ENCODE results near the gene PCDHGC4. TPM values are rescaled to one million over a fixed set of nuclear protein-coding genes. Genes with fewer than 3 reads are reported as not detected.
A peak's percentile ranks its signal among the peaks of the same experiment; 100 is the strongest.

PCDHGC4 gene
- polyA plus RNA-seq, 1 experiment, result 0.46 TPM

GRCh38 chr5:141528291-141528984 is 43.6 kb downstream of the PCDHGC4 start:
- TF ChIP-seq CTCF (IDR thresholded peaks at IDR 0.05; ENCODE audit: low read depth, low read length), result no peak
- Histone ChIP-seq H3K27ac (ENCODE audit: low read depth, low read length) (peak overlapping the region; percentile 89), H3K27me3 (ENCODE audit: control insufficient read depth, insufficient read depth, low read length) (no peaks in the 10 kb centered on the region), H3K9me3 (ENCODE audit: control insufficient read depth, insufficient read depth, low read length) (no peaks in the 10 kb centered on the region), H3K4me3 (ENCODE audit: low read depth, low read length) (0 out of 2 replicates have a peak overlapping the region, but pooled peaks have one; percentile 7)
- ChIA-PET POLR2A (interaction anchor here (1.0 to 1.8 kb wide), 4 partner anchors 20 to 52 kb away, joined by 3 to 8 read pairs (median 6); no protein-coding TSS in a partner anchor), CTCF (interaction anchor here (0.7 to 9.0 kb wide), 13 partner anchors 16 to 201 kb away, joined by 3 to 95 read pairs (median 6); partner anchors contain the start of genes DIAPH1, PCDHGA10, PCDHGA12 and PCDHGB3)
- no peak for DNase-seq (ENCODE audit: low read depth, low spot score)

GRCh38 chr5:141529002-141529401 is 44.2 kb downstream of the PCDHGC4 start:
- ChIA-PET POLR2A (interaction anchor here (1.0 to 1.8 kb wide), 3 partner anchors 20 to 52 kb away, joined by 3 to 8 read pairs (median 5); no protein-coding TSS in a partner anchor), CTCF (interaction anchor here (0.7 to 9.0 kb wide), 9 partner anchors 16 to 159 kb away, joined by 3 to 95 read pairs (median 8); partner anchors contain the start of genes PCDHGA10, PCDHGA12, PCDHGB3 and PCDHGB7)
- DNase-seq (ENCODE audit: low read depth, low spot score), result no peak
- no peaks in the 10 kb centered on the region for H3K27me3 ChIP-seq (ENCODE audit: control insufficient read depth, insufficient read depth, low read length)
- no peak for TF ChIP-seq CTCF (IDR thresholded peaks at IDR 0.05; ENCODE audit: low read depth, low read length)
- H3K27ac ChIP-seq (ENCODE audit: low read depth, low read length), result peak overlapping the region; percentile 89
- no peak overlapping the region; the same call in 1 of the 2 replicates for H3K4me3 ChIP-seq (ENCODE audit: low read depth, low read length)
- no peaks in the 10 kb centered on the region for H3K9me3 ChIP-seq (ENCODE audit: control insufficient read depth, insufficient read depth, low read length)

GRCh38 chr5:141529873-141530272 is 45.0 kb downstream of the PCDHGC4 start:
- ChIA-PET POLR2A (no interaction called here), CTCF (interaction anchor here (1.8 to 9.0 kb wide), 3 partner anchors 17 to 33 kb away, joined by 10 to 95 read pairs (median 11); no protein-coding TSS in a partner anchor)
- Histone ChIP-seq H3K9me3 (ENCODE audit: control insufficient read depth, insufficient read depth, low read length) (no peaks in the 10 kb centered on the region), H3K27me3 (ENCODE audit: control insufficient read depth, insufficient read depth, low read length) (no peaks in the 10 kb centered on the region), H3K4me3 (ENCODE audit: low read depth, low read length) (no peak overlapping the region), H3K27ac (ENCODE audit: low read depth, low read length) (peak overlapping the region; percentile 89)
- no peak for DNase-seq (ENCODE audit: low read depth, low spot score)
- no peak for TF ChIP-seq CTCF (IDR thresholded peaks at IDR 0.05; ENCODE audit: low read depth, low read length)

GRCh38 chr5:141532726-141533125 is 47.9 kb downstream of the PCDHGC4 start:
- DNase-seq (ENCODE audit: low read depth, low spot score), result no peak
- H3K4me3 ChIP-seq (ENCODE audit: low read depth, low read length), result no peak overlapping the region
- no peak overlapping the region for H3K27ac ChIP-seq (ENCODE audit: low read depth, low read length)
- no peaks in the 10 kb centered on the region for H3K9me3 ChIP-seq (ENCODE audit: control insufficient read depth, insufficient read depth, low read length)
- no peaks in the 10 kb centered on the region for H3K27me3 ChIP-seq (ENCODE audit: control insufficient read depth, insufficient read depth, low read length)
- CTCF ChIA-PET, result interaction anchor here (1.0 to 4.7 kb wide), 4 partner anchors 8 to 120 kb away, joined by 3 to 28 read pairs (median 5); partner anchors contain the start of gene PCDHGA10
- TF ChIP-seq CTCF (IDR thresholded peaks at IDR 0.05; ENCODE audit: low read depth, low read length), result no peak
- POLR2A ChIA-PET, result no interaction called here

- no peak for TF ChIP-seq CTCF (IDR thresholded peaks at IDR 0.05; ENCODE audit: low read depth, low read length)
- H3K4me3 ChIP-seq (ENCODE audit: low read depth, low read length), result no peak overlapping the region
- no peak for DNase-seq (ENCODE audit: low read depth, low spot score)
- POLR2A ChIA-PET, result no interaction called here
- H3K9me3 ChIP-seq (ENCODE audit: control insufficient read depth, insufficient read depth, low read length), result no peaks in the 10 kb centered on the region
- CTCF ChIA-PET, result interaction anchor here (0.6 to 4.7 kb wide), 6 partner anchors 9 to 131 kb away, joined by 3 to 28 read pairs (median 5); partner anchors contain the start of genes PCDHGA10 and PCDHGB7
- H3K27me3 ChIP-seq (ENCODE audit: control insufficient read depth, insufficient read depth, low read length), result no peaks in the 10 kb centered on the region
- H3K27ac ChIP-seq (ENCODE audit: low read depth, low read length), result no peak overlapping the region
These were observed 49.1 kb downstream of the PCDHGC4 start for GRCh38 chr5:141533897-141534296.
